ENCODE data around the gene LINS1. TPM values are rescaled to one million over a fixed set of nuclear protein-coding genes. Genes with fewer than 3 reads are reported as not detected.

Gene LINS1, protein sequence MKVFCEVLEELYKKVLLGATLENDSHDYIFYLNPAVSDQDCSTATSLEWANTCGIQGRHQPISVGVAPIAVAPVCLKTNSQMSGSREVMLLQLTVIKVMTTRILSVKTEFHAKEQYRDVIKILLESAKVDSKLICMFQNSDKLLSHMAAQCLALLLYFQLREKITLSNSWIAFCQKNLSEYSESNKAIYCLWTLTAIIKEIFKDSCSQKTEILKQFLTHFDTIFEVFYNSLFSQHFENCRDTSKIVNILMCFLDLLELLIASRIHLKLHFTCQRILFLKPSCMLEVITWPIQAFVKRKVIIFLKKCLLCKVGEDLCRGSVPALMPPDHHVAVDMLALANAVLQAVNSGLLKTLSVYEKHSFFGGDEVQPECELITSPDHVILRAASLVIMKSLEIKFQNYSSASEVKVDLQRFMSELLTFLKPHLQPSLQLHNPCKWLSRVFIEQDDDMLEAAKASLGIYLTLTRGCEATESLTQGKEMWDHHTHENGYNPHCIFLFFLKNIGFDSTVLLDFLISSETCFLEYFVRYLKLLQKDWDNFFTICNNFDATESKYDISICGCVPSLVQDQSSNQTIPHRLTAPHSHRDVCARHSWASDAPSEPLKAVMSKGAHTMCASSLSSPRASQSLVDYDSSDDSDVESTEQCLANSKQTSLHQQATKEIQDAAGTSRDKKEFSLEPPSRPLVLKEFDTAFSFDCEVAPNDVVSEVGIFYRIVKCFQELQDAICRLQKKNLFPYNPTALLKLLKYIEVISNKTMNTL
- 6.1 and 21.6 TPM in 2 replicates for total RNA-seq

DNA sequence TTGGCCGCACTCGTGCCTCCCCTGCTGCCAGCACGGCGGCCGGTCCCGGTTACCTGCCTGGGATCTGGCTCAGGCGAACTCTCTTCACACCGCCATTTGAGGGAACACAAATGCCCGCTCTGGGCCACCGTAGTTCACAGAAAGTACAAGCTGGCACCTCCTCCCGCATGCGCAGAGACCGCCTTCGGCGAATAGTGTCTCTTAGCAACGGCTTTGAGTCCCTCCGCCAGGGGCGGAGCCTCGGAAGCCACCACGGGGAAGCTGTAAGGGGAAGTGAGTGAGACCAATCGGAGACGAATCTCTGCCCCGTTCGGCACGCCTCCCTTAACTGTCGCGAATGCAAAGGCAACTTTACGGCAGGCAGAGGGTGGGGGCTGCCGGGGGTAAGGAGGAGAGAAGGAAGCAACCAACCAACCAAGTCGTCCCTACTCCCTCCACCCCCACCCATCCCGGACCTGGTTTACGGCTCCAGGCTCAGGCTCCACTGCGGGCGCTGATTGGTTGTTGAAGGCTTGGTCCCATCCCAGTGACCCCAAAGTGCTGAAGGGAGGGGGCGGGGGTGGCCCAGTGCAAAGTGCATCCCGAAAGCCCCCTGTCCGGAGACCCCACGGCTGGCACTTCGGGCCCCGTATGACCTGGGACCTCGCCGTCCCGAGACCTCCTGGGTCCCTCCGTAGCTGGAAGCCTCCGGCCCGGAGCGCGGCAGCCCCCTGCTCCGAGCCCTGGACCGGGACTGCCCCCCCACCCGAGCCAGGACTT is at the start of gene LINS1, which contains the start of gene ASB7:
LINS1 (minus strand) TSS at position 121 of the 759 bp plus-strand sequence. CDS start 21,342 bp downstream, outside the sequence.
ASB7 (plus strand) TSS at position 526 of the 759 bp plus-strand sequence. CDS start 9,628 bp downstream, outside the sequence.

DNA sequence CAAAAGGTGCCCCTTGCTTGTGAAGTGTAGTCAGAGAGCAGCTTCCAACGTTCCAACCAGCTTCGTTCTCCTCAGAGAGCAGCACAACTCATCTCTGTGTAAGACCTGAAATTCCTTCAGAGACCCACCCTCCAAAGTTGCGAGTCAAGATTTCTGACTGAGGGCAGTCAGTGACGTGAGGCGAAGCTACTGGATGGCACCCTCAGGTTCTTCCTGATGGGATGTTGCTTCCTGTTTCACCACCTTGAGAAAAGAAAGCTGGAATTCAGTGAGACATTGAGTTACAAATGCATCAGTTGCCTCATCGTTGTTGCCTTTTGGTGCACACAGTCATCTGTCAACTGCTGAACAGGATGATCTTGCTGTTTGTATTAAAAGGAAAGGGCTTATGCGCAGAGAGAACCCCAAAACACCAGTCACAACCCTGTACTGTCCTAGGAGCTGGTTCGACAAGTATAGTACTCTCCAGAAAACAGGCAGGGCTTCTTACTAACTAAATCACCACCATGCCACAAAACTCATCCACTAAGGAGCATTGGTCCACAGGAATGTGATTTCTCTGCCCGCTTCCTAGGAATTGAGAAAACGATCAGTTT is 73.1 kb downstream of the LINS1 start, which contains the start of gene CERS3:
CERS3 (minus strand) TSS at position 118 of the 596 bp plus-strand sequence. CDS start 27,101 bp downstream, outside the sequence.

Other genes starting within 250 kb of the LINS1 start
- not detected in 2 replicates for gene CERS3, start 73.2 kb downstream of the LINS1 start, total RNA-seq
- 8.7 and 14.2 TPM in 2 replicates for gene ASB7, start 405 bp upstream of the LINS1 start, total RNA-seq